Stimulated activated CD8-positive, alpha-beta memory T cell treated with anti-CD3 and anti-CD28 coated beads, Interleukin-15, amount 100 ng/mL, for 48 hours (primary cell): ENCODE measurements around the gene CNPY4.

Source experiments
- DNase-seq, 2 donors: peaks; one replicate each; pipeline ENCODE4 v3.0.0-alpha.2; 2020; ENCODE audit warnings: low read depth in 2 of 2

Gene CNPY4

DNA sequence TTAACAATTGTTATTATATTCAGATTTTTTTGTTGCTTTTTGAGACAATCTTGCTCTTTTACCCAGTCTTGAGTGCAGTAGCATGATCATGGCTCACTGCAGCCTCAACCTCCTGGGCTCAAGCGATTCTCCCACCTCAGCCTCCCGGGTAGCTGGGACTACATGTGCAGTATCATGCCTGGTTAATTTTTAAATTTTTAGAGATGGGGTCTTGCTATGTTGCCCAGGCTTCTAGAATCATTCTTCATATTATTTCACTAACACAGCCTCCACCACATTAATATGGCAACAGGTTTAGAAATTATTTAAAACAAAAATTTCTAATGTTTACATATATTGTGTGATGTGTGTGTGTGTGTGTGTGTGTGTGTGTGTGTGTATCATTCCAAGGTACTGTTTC is 27.8 kb downstream of the CNPY4 start:
- DNase-seq: no peak

DNA sequence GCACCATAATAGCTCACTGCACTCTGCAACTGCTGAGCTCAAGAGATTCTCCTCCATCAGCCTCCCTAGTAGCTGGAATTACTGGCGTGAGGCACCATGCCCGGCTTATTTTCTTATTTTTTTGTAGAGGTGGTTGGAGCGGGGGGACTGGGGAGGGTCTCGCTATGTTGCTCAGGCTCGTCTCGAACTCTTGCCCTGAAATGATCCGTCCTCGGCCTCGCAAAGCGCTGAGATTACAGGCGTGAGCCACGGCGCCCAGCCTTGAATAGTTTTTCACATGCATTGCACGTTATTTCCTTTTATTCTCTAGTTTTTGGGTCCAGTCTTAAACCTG is 28.8 kb downstream of the CNPY4 start:
- DNase-seq: no peak

DNA sequence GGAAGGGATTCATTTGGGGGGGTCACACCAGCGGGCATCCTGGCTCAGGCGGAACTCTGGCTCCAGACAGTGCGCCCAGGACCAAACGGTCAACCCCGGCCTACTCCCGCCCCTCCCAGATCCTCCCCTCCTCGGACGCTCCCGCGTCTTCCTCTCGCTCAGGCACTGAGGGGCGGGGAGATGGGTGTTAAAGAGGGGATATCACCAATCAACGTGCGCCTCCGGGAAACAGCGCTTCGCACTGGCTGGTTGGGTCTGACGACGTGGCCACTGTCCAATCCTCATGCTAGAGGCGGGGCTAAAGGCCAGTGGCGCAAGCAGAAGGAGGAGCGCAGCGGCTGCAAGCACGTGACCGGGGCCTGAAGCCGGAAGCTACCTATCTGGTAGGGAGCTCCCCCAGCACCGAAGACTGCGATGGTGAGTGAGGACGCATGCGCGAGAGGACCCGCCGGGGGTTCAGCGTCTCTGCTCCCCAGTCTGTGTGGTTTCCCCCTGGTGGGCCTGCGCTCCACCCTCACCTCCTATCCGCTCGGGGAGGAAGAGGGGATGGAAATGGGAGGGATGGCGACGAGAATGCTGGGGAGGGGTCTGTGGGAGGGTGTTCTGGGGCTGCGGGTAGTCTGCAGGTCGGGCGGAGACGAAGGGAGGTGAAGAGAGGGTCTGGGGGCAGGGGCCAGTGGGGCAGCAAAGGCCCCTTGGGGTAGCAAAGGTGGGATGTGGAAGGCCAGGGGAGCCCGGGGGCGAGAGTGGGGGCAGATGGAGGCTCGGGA is 29.3 kb downstream of the CNPY4 start, which contains the start of gene LAMTOR4:
Gene LAMTOR4 (plus strand): TSS at position 360 of the 770 bp plus-strand sequence. CDS start 55 bp downstream, at position 415.
- peak; percentile 98 to 99 for DNase-seq

DNA sequence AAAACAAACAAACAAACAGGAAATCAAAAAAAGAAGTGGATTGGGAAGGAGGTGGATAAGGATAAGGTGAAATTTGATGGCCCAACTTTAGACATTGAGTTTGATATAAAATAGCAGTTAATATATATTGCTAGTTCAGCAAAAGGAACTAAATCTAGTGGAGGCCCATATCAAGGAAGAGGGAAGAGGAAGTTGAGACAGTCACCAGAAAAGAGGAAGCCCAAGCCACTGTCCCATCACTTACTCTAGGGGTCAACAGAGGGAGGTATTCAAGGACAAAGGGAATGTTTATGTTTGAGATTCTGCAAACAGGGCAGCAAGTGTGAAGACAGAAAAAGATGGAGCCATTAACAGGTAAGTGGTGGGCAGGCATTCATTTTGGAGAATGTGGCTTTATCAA is 33.0 kb downstream of the CNPY4 start:
- DNase-seq: no peak

- DNase-seq: no peak
Measured at GRCh38 chr7:100152937-100153666, 33.7 kb downstream of the CNPY4 start.

- DNase-seq: no peak
Measured at GRCh38 chr7:100153708-100154535, 34.5 kb downstream of the CNPY4 start.

GRCh38 chr7:100154651-100155491 is 35.4 kb downstream of the CNPY4 start:
- DNase-seq: no peak

- no peak for DNase-seq
Measured at GRCh38 chr7:100155553-100156317, 36.3 kb downstream of the CNPY4 start.

- no peak for DNase-seq
Measured at GRCh38 chr7:100156331-100157068, 37.1 kb downstream of the CNPY4 start.

GRCh38 chr7:100157069-100157333 is 37.6 kb downstream of the CNPY4 start:
- DNase-seq: no peak

DNA sequence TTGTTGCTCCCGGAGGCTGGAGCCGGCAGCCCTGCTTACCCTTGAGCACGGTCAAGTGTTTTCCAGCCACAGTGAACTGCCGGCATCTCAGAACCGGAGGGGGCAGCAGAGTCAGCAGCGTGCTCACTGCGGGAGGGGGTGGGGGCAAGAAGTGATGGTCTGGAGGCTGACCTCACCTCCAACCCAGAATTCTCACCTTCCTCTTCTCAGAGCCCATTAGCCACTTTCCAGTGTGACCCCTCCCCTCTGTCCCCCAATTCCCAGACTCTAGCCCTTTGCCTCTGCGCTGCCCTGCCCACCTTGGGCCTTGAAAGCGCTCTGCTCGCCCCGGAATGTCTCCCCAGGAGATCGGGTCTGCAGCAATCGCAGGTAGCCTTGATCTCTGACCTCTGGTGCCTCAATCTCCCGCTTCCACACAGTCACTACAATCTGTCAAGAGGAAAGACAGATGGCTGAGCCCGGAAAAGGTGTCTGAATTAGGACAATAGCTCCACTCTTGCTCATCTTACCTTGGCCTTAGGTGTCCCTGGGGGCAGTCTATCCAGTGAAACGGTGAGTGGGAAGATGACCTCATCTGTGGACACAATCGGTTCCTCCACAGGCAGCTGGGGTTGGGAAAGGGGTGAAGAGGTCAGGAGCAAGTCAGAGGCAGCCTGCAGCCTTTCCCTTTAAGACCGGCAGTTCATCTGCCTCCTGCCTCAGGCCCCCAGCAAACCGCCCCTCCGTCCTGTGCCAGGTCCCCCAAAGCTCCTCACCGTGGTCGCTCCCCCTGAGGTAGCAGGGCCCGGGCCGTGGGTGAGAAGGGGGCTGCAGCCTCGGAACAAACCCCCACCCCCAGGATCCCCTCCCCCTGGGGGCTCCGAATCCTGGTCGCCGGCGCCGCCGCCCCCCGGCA is 38.1 kb downstream of the CNPY4 start:
- no peak for DNase-seq

- DNase-seq: peak; percentile 88 to 89
Measured at GRCh38 chr7:100158229-100159098, 39.0 kb downstream of the CNPY4 start, which contains the start of gene TRAPPC14. Gene TRAPPC14 (minus strand): TSS chr7:100158723. CDS start chr7:100158499, 224 bp downstream.

GRCh38 chr7:100159099-100159623 is 39.7 kb downstream of the CNPY4 start:
- no peak for DNase-seq

DNA sequence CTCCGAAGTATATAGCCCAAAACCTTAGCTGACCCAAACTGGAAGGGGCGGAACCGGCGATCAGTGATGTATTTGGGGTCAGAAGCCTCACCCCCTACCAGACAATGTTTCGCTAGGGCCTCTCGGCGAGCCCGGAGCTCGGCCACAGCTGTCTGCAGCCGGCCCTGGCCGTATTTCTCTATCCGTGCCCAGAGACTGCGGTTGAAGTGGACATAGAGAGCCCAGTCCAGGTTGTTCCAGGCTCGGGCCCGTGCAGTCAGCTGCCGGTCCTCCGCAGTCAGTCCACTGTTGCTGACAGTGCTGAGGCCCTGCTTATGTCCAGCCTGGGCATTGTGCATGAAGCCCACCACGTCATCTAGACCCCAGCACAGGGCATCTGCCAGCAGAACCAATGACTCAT is 40.6 kb downstream of the CNPY4 start:
- DNase-seq: no peak

DNA sequence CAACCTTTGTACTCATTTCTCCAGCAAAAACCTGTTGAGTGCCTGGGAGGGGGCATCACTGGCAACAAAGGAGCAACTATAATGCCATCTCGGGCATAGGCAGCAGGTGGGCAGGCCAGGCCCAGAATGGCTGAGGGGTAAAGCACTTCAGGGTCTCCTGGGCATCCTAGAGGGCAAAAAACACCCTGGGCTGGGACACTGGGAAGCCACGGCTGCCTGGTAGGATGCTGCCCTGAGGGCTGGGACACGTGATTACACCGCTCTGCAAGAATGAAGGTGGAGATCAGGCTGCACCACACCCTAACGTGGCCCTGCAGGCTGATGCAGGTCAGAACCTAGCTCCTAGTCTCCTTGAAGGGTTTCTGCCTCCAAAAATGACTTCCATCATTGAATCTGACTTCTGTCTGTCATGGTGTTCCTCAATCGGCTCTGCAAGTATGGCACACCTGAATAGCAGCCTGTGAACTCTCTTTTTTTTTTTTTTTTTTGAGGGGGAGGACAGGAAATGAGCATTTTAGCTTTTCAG is 43.6 kb downstream of the CNPY4 start:
- DNase-seq: no peak

- DNase-seq: no peak
Measured at GRCh38 chr7:100163871-100164270, 44.4 kb downstream of the CNPY4 start.

GRCh38 chr7:100166317-100166940 is 47.0 kb downstream of the CNPY4 start:
- no peak for DNase-seq
